ENCODE results near the gene DPYD.

DPYD gene

DNA sequence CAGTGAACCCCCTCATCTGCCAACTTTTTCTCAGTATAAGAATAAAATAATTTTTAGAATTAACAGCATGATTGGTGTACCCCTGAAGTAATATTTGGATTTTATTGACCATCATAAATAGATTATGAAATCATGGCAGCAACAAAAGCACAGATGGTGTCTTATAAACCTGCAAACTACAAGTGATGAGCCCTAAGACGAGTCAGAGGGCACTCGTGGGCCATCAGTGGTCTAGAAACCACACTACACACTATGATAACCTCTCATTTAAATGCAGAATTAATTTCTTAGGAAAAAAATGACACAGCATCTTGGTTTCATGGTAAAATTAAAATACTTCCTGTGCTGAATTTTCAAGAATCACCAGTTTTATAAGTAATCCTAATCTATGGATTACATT lies 886.9 kb downstream of the DPYD start:
- no peak overlapping the region for H3K27ac ChIP-seq
- ChIA-PET CTCF (no interaction called here), POLR2A (ENCODE audit: low non-redundant PET) (no interaction called here)
- no peak for DNase-seq (ENCODE audit: low spot score)
- TF ChIP-seq, protein P1, sequence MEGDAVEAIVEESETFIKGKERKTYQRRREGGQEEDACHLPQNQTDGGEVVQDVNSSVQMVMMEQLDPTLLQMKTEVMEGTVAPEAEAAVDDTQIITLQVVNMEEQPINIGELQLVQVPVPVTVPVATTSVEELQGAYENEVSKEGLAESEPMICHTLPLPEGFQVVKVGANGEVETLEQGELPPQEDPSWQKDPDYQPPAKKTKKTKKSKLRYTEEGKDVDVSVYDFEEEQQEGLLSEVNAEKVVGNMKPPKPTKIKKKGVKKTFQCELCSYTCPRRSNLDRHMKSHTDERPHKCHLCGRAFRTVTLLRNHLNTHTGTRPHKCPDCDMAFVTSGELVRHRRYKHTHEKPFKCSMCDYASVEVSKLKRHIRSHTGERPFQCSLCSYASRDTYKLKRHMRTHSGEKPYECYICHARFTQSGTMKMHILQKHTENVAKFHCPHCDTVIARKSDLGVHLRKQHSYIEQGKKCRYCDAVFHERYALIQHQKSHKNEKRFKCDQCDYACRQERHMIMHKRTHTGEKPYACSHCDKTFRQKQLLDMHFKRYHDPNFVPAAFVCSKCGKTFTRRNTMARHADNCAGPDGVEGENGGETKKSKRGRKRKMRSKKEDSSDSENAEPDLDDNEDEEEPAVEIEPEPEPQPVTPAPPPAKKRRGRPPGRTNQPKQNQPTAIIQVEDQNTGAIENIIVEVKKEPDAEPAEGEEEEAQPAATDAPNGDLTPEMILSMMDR (conservative IDR thresholded peaks at IDR 0.05; ENCODE audit: low read depth), result no peak
